A549 treated with RU486 at 1 μM for 4 hours (cell line): ENCODE measurements around the gene CFHR1. TPM values are rescaled to one million over a fixed set of nuclear protein-coding genes. Genes with fewer than 3 reads are reported as not detected.

Experiments used
- total RNA-seq: library from RNA; stranded (reverse); fragments of 200-300 nt; extraction: Qiagen RNA extraction; gene quantifications from 5 replicates; pipeline ENCODE4 v1.2.3, GENCODE V29; 2022; ENCODE audit warnings: low read depth

CFHR1 gene
- 0.16 to 0.30 TPM (median 0.23 TPM) in 4 of 5 replicates, not detected in the other for total RNA-seq

DNA sequence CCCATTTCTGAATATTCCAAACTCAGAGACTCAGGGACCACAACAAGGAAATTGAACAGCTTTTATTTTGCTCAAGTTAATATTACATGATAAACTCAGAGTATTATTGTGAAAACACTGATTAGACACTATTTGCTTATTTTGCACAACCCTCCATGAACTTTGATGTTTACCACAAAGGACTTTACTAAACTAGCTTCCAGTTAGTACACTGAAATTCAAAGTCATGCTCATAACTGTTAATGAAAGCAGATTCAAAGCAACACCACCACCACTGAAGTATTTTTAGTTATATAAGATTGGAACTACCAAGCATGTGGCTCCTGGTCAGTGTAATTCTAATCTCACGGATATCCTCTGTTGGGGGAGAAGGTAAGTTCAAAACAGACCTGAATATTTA is at the start of gene CFHR1:
TSS of gene CFHR1 (plus strand) at position 201 of the 400 bp plus-strand sequence. CDS start at position 315, 114 bp downstream.

DNA sequence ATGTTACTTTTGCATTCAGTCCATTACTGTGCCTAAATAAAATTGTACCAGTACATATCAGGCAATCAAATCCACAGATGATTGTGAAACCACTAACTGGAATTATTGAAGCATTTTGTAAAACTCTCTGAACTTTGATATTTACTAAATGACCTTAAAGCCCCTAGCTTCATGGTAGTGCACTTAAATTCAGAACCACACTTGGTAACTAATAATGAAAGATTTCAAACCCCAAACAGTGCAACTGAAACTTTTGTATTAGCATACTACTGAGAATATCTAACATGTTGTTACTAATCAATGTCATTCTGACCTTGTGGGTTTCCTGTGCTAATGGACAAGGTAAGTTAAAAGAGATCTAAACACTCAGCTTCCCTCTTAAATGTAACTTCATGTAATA is 44.9 kb upstream of the CFHR1 start, which contains the start of gene CFHR3:
TSS of gene CFHR3 (plus strand) at position 238 of the 400 bp plus-strand sequence. CDS start at position 285, 47 bp downstream.

Other genes with a start within 250 kb of the CFHR1 start
- 0.09 to 0.41 TPM (median 0.09 TPM) in 3 of 5 replicates, not detected in the others for gene KCNT2, start 211.3 kb upstream of the CFHR1 start, total RNA-seq
- gene CFH, start 167.7 kb upstream of the CFHR1 start, total RNA-seq = 3.7 to 6.5 TPM (median 4.2 TPM) in 5 replicates
- gene CFHR3, start 44.9 kb upstream of the CFHR1 start, total RNA-seq = 0.10 to 0.18 TPM in 2 of 5 replicates, not detected in the others
- not detected in 5 replicates for gene CFHR4, start 68.3 kb downstream of the CFHR1 start, total RNA-seq
- not detected in 5 replicates for gene CFHR2, start 124.0 kb downstream of the CFHR1 start, total RNA-seq
- not detected in 5 replicates for gene CFHR5, start 157.8 kb downstream of the CFHR1 start, total RNA-seq
- 0.06 to 0.09 TPM (median 0.08 TPM) in 3 of 5 replicates, not detected in the others for gene F13B, start 247.5 kb downstream of the CFHR1 start, total RNA-seq